A673 (cell line): ENCODE measurements around the gene TTPAL. TPM values are rescaled to one million over a fixed set of nuclear protein-coding genes. Genes with fewer than 3 reads are reported as not detected.

Experiments
- BruUV-seq: library from RNA; stranded (reverse); fragments of 400-500 nt; replicated peaks from 2 replicates; lab custom pipeline; 2021; lab: Mats Ljungman, UMichigan
- CTCF ChIA-PET: fragments of 300-600 bp; sonication (Branson Sonifier 250); formaldehyde crosslinking; loops from one replicate; lab custom pipeline; 2022; ENCODE audit warnings: antibody characterized with exemption; lab: Charles Lee
- POLR2A ChIA-PET: fragments of 300-600 bp; sonication (Branson Sonifier 250); formaldehyde crosslinking; loops from one replicate; lab custom pipeline; 2022; ENCODE audit warnings: antibody characterized with exemption; ENCODE audit not compliant: low non-redundant PET; lab: Charles Lee
- DNase-seq: peaks from one replicate; pipeline ENCODE4 v3.0.0-alpha.2; 2015; ENCODE audit warnings: low spot score
- H3K27ac ChIP-seq: fragments of 200-600 bp; sonication (generic); 2 replicates; pipeline ENCODE4 v1.5.1; 2016; ENCODE audit warnings: mixed run types, low read depth, mild to moderate bottlenecking, mixed read lengths, antibody characterized with exemption, low read length; ENCODE audit not compliant: poor library complexity, severe bottlenecking
- H3K27me3 ChIP-seq: fragments of 200-600 bp; sonication (generic); replicated peaks from 2 replicates; pipeline ENCODE4 v1.6.1; 2017; ENCODE audit warnings: mixed run types, low read depth, mild to moderate bottlenecking, mixed read lengths, antibody characterized with exemption, low read length; ENCODE audit not compliant: insufficient read depth, poor library complexity
- H3K36me3 ChIP-seq: fragments of 200-600 bp; sonication (generic); 2 replicates; pipeline ENCODE4 v1.6.1; 2016; ENCODE audit warnings: mixed run types, mild to moderate bottlenecking, mixed read lengths, antibody characterized with exemption, low read length; ENCODE audit not compliant: insufficient read depth, poor library complexity, severe bottlenecking
- H3K4me1 ChIP-seq: fragments of 200-600 bp; sonication (generic); 2 replicates; pipeline ENCODE4 v1.6.1; 2017; ENCODE audit warnings: mixed run types, mild to moderate bottlenecking, mixed read lengths, antibody characterized with exemption, low read length; ENCODE audit not compliant: insufficient read depth, poor library complexity, severe bottlenecking
- H3K4me3 ChIP-seq: fragments of 200-600 bp; sonication (generic); 2 replicates; pipeline ENCODE4 v1.5.1; 2016; ENCODE audit warnings: low read depth, mixed run types, mild to moderate bottlenecking, mixed read lengths, low read length; ENCODE audit not compliant: poor library complexity, severe bottlenecking
- H3K9me3 ChIP-seq: fragments of 200-600 bp; sonication (generic); 2 replicates; pipeline ENCODE4 v1.6.1; 2016; ENCODE audit warnings: mixed run types, low read depth, mild to moderate bottlenecking, mixed read lengths, antibody characterized with exemption, low read length; ENCODE audit not compliant: poor library complexity, severe bottlenecking
- CTCF ChIP-seq: fragments of 300-800, 200-600 bp; sonication (generic); conservative IDR thresholded peaks from 2 replicates; pipeline ENCODE4 v1.5.1; 2017; ENCODE audit warnings: low read depth, mild to moderate bottlenecking, antibody characterized with exemption, low read length, moderate library complexity, mixed read lengths
- EZH2 ChIP-seq: fragments of 200-600 bp; sonication (generic); IDR thresholded peaks from 2 replicates; pipeline ENCODE4 v1.6.1; 2017; ENCODE audit warnings: borderline replicate concordance, low read depth, mild to moderate bottlenecking, mixed read lengths, antibody characterized with exemption, low read length; ENCODE audit not compliant: poor library complexity, severe bottlenecking
- intact Hi-C: fragments of 100-400 bp; cut with micrococcal nuclease; formaldehyde crosslinking; loops from one replicate; pipeline ENCODE4 v1.10.0; 2022; ENCODE audit not compliant: unreplicated experiment
- total RNA-seq: library from RNA; stranded (reverse); gene quantifications from 2 replicates; pipeline ENCODE4 v1.2.3, GENCODE V29; 2021

The TTPAL gene
- total RNA-seq, 1 experiment from 2014 or later, result 14.6 TPM

GRCh38 chr20:44521484-44522481 lies 46.1 kb downstream of the TTPAL start, which contains the start of gene SERINC3:
Gene SERINC3, minus strand, starts transcription at chr20:44522070. Its CDS starts 119 bp downstream, at chr20:44521951.
- TSS peak; percentile 36 for BruUV-seq
- CTCF ChIA-PET, result no interaction called here
- intact Hi-C loops, result loop anchor here (5.0 kb wide), 1 partner anchor 76 kb away; no protein-coding TSS in a partner anchor
- POLR2A ChIA-PET, result no interaction called here
- H3K4me1 ChIP-seq, result peaks cover 11% of the 10 kb centered on the region
- peak; percentile 96 for DNase-seq
- no peaks in the 10 kb centered on the region for H3K27me3 ChIP-seq
- H3K36me3 ChIP-seq, result no peaks in the 10 kb centered on the region
- peak within 1 kb of the TSS; percentile 97 for H3K4me3 ChIP-seq
- H3K27ac ChIP-seq, result peak within 1 kb of the TSS; percentile 96
- TF ChIP-seq CTCF (peak; percentile 40; the same call in 1 of the 2 replicates), EZH2 (no peak)
- no peaks in the 10 kb centered on the region for H3K9me3 ChIP-seq

- TF ChIP-seq EZH2, result no peak
- TF ChIP-seq CTCF, result no peak
- ChIA-PET CTCF (no interaction called here), POLR2A (no interaction called here)
- no TSS peak for BruUV-seq
- intact Hi-C loops, result loop anchor here (5.0 kb wide), 1 partner anchor 74 kb away; no protein-coding TSS in a partner anchor
- no peaks in the 10 kb centered on the region for H3K27me3 ChIP-seq
- no peak overlapping the region for H3K4me3 ChIP-seq
- no peak overlapping the region for H3K27ac ChIP-seq
- DNase-seq, result no peak
- H3K4me1 ChIP-seq, result peaks cover 11% of the 10 kb centered on the region
- H3K9me3 ChIP-seq, result no peaks in the 10 kb centered on the region
- H3K36me3 ChIP-seq, result no peaks in the 10 kb centered on the region
Measured at GRCh38 chr20:44522841-44523240, 47.2 kb downstream of the TTPAL start.

- no peaks in the 10 kb centered on the region for H3K27me3 ChIP-seq
- BruUV-seq, result no TSS peak
- no peak overlapping the region for H3K27ac ChIP-seq
- H3K4me1 ChIP-seq, result peaks cover 11% of the 10 kb centered on the region
- TF ChIP-seq EZH2 (no peak), CTCF (no peak)
- H3K4me3 ChIP-seq, result no peak overlapping the region
- POLR2A ChIA-PET, result no interaction called here
- intact Hi-C loops, result loop anchor here (5.0 kb wide), 1 partner anchor 74 kb away; no protein-coding TSS in a partner anchor
- H3K9me3 ChIP-seq, result no peaks in the 10 kb centered on the region
- no peak for DNase-seq
- H3K36me3 ChIP-seq, result no peaks in the 10 kb centered on the region
- CTCF ChIA-PET, result no interaction called here
Measured at GRCh38 chr20:44523746-44524145, 48.1 kb downstream of the TTPAL start.
